Memory B cell (primary cell): ENCODE data around the gene CAMSAP2.

Experiments used
- ATAC-seq: fragments of 150-1000 bp; cut with Tn5 transposase; 2 replicates; pipeline ENCODE4 v1.10.0; 2021; ENCODE audit warnings: low read depth, mild to moderate bottlenecking, moderate library complexity
- DNase-seq, 2 donors: peaks; one replicate each; pipeline ENCODE4 v3.0.0; 2022; ENCODE audit warnings: low spot score in 2 of 2
- H3K27ac Mint-ChIP-seq: one replicate; pipeline ENCODE4 v1.8.0; 2022; ENCODE audit warnings: mild to moderate bottlenecking, moderate library complexity, mixed read lengths
- H3K27me3 Mint-ChIP-seq: one replicate; pipeline ENCODE4 v1.8.0; 2022; ENCODE audit warnings: mixed read lengths
- H3K36me3 Mint-ChIP-seq: one replicate; pipeline ENCODE4 v1.8.0; 2022; ENCODE audit warnings: mild to moderate bottlenecking, mixed read lengths
- H3K4me1 Mint-ChIP-seq: one replicate; pipeline ENCODE4 v1.8.0; 2022; ENCODE audit warnings: mixed read lengths
- H3K4me3 Mint-ChIP-seq: one replicate; pipeline ENCODE4 v1.8.0; 2022; ENCODE audit warnings: mild to moderate bottlenecking, moderate library complexity, mixed read lengths
- H3K9me3 Mint-ChIP-seq: one replicate; pipeline ENCODE4 v1.8.0; 2022; ENCODE audit warnings: mixed read lengths

Gene CAMSAP2

GRCh38 chr1:200818248-200818647 lies 79.6 kb downstream of the CAMSAP2 start:
- no peak overlapping the region for H3K27ac Mint-ChIP-seq
- H3K4me3 Mint-ChIP-seq = no peak overlapping the region
- H3K9me3 Mint-ChIP-seq = no peaks in the 10 kb centered on the region
- H3K4me1 Mint-ChIP-seq = no peaks in the 10 kb centered on the region
- ATAC-seq (no peak), DNase-seq (no peak)
- no peaks in the 10 kb centered on the region for H3K36me3 Mint-ChIP-seq
- H3K27me3 Mint-ChIP-seq = no peaks in the 10 kb centered on the region

GRCh38 chr1:200819726-200820125 lies 81.0 kb downstream of the CAMSAP2 start:
- DNase-seq (no peak), ATAC-seq (no peak)
- H3K4me1 Mint-ChIP-seq = no peaks in the 10 kb centered on the region
- no peaks in the 10 kb centered on the region for H3K9me3 Mint-ChIP-seq
- no peak overlapping the region for H3K4me3 Mint-ChIP-seq
- H3K36me3 Mint-ChIP-seq = no peaks in the 10 kb centered on the region
- no peak overlapping the region for H3K27ac Mint-ChIP-seq
- H3K27me3 Mint-ChIP-seq = no peaks in the 10 kb centered on the region

GRCh38 chr1:200831091-200831490 lies 92.4 kb downstream of the CAMSAP2 start:
- no peaks in the 10 kb centered on the region for H3K36me3 Mint-ChIP-seq
- no peak for ATAC-seq

GRCh38 chr1:200834383-200834782 lies 95.7 kb downstream of the CAMSAP2 start:
- H3K4me3 Mint-ChIP-seq = no peak overlapping the region

More at GRCh38 chr1:200831091-200831490, 92.4 kb downstream of the CAMSAP2 start:
- DNase-seq = no peak
- H3K4me1 Mint-ChIP-seq = peaks cover 3% of the 10 kb centered on the region
- H3K27me3 Mint-ChIP-seq = peaks cover 3% of the 10 kb centered on the region
- H3K9me3 Mint-ChIP-seq = peaks cover under 1% of the 10 kb centered on the region
- H3K4me3 Mint-ChIP-seq = no peak overlapping the region
- no peak overlapping the region for H3K27ac Mint-ChIP-seq

DNA sequence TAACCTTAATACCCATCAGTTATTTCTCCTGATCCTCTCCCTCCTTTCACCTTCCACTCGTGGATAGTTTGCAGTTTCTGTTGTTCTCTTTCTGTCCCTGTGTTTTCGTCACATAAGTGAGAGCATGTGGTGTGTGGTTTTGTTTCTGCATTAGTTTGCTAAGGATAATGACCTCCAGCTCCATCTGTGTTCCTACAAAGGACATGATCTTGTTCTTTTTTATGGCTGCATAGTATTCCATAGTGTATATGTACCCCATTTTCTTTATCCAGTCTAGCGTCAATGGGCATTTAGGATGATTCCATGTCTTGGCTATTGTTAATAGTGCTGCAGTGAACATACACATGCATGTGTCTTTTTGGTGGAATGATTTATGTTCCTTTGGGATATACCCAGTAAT lies 97.5 kb downstream of the CAMSAP2 start:
- H3K36me3 Mint-ChIP-seq = peaks cover 1% of the 10 kb centered on the region
- no peaks in the 10 kb centered on the region for H3K27me3 Mint-ChIP-seq
- DNase-seq (no peak), ATAC-seq (no peak)
- peaks cover 3% of the 10 kb centered on the region for H3K9me3 Mint-ChIP-seq
- H3K4me1 Mint-ChIP-seq = no peaks in the 10 kb centered on the region
- no peak overlapping the region for H3K4me3 Mint-ChIP-seq
- H3K27ac Mint-ChIP-seq = no peak overlapping the region

More at GRCh38 chr1:200834383-200834782, 95.7 kb downstream of the CAMSAP2 start:
- Mint-ChIP-seq H3K9me3 (peaks cover 3% of the 10 kb centered on the region), H3K27me3 (no peaks in the 10 kb centered on the region), H3K27ac (no peak overlapping the region), H3K36me3 (peaks cover 1% of the 10 kb centered on the region), H3K4me1 (no peaks in the 10 kb centered on the region)
- no peak for ATAC-seq
- DNase-seq = no peak

GRCh38 chr1:200837931-200838571 lies 99.4 kb downstream of the CAMSAP2 start:
- Mint-ChIP-seq H3K9me3 (peaks cover 3% of the 10 kb centered on the region), H3K4me1 (no peaks in the 10 kb centered on the region), H3K27ac (no peak overlapping the region), H3K4me3 (no peak overlapping the region), H3K36me3 (peaks cover 1% of the 10 kb centered on the region), H3K27me3 (no peaks in the 10 kb centered on the region)
- DNase-seq = no peak
- no peak for ATAC-seq

GRCh38 chr1:200838676-200839445 lies 100.2 kb downstream of the CAMSAP2 start:
- Mint-ChIP-seq H3K27ac (no peak overlapping the region), H3K4me3 (no peak overlapping the region), H3K27me3 (no peaks in the 10 kb centered on the region), H3K9me3 (peaks cover 3% of the 10 kb centered on the region), H3K36me3 (peaks cover 1% of the 10 kb centered on the region), H3K4me1 (no peaks in the 10 kb centered on the region)
- DNase-seq = no peak
- no peak for ATAC-seq

GRCh38 chr1:200845360-200845759 lies 106.7 kb downstream of the CAMSAP2 start:
- no peaks in the 10 kb centered on the region for H3K4me1 Mint-ChIP-seq
- H3K9me3 Mint-ChIP-seq = no peaks in the 10 kb centered on the region
- H3K4me3 Mint-ChIP-seq = no peak overlapping the region
- no peaks in the 10 kb centered on the region for H3K36me3 Mint-ChIP-seq
- DNase-seq = no peak
- ATAC-seq = no peak
- no peaks in the 10 kb centered on the region for H3K27me3 Mint-ChIP-seq
- H3K27ac Mint-ChIP-seq = no peak overlapping the region

DNA sequence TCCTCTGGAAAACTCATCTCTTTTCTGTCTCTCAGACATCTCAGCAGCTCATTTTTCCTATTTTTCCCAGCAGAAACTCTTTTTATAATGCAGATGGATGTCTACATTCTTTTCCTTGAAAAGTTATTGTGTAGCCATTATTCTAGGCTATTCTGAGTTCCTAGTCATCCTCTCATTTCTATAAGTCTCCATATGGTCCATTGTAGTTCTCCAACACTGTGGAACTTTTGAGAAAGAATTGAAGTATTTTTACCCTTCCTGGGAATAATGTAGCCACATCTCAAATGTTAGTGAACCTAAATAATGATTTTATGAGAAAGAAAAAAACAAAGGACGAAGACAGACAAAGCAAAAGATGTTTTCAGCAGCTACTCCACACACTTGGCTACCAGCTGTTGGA lies 107.7 kb downstream of the CAMSAP2 start:
- Mint-ChIP-seq H3K27ac (no peak overlapping the region), H3K27me3 (peaks cover 2% of the 10 kb centered on the region), H3K4me1 (no peaks in the 10 kb centered on the region), H3K9me3 (no peaks in the 10 kb centered on the region), H3K36me3 (no peaks in the 10 kb centered on the region), H3K4me3 (no peak overlapping the region)
- DNase-seq = no peak
- ATAC-seq = no peak

GRCh38 chr1:200849430-200849829 lies 110.7 kb downstream of the CAMSAP2 start:
- H3K9me3 Mint-ChIP-seq = no peaks in the 10 kb centered on the region
- DNase-seq (no peak), ATAC-seq (no peak)
- peaks cover 2% of the 10 kb centered on the region for H3K27me3 Mint-ChIP-seq
- H3K27ac Mint-ChIP-seq = no peak overlapping the region
- peaks cover 2% of the 10 kb centered on the region for H3K36me3 Mint-ChIP-seq
- no peak overlapping the region for H3K4me3 Mint-ChIP-seq
- no peaks in the 10 kb centered on the region for H3K4me1 Mint-ChIP-seq

DNA sequence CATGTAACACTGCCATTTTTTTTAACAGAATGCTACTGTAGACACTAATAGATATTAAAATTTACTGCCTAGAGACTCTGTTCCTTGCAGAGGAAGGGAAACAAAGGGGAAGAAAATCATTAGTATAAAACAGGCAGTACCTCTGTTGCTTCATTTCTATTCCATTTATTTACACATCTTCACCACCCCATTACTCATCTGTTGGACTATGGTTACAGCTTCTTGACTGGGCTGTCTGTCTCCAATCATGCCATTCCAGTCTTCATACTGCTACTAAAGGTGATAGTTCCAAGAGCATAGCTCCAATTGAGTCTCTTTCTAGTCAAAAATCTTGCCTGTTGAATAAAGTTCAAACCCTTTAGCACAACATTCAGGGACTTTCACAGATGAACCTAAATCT lies 111.9 kb downstream of the CAMSAP2 start:
- DNase-seq (no peak), ATAC-seq (no peak)
- Mint-ChIP-seq H3K36me3 (peaks cover 2% of the 10 kb centered on the region), H3K4me3 (no peak overlapping the region), H3K4me1 (no peaks in the 10 kb centered on the region), H3K27ac (no peak overlapping the region), H3K9me3 (no peaks in the 10 kb centered on the region), H3K27me3 (peaks cover 2% of the 10 kb centered on the region)

DNA sequence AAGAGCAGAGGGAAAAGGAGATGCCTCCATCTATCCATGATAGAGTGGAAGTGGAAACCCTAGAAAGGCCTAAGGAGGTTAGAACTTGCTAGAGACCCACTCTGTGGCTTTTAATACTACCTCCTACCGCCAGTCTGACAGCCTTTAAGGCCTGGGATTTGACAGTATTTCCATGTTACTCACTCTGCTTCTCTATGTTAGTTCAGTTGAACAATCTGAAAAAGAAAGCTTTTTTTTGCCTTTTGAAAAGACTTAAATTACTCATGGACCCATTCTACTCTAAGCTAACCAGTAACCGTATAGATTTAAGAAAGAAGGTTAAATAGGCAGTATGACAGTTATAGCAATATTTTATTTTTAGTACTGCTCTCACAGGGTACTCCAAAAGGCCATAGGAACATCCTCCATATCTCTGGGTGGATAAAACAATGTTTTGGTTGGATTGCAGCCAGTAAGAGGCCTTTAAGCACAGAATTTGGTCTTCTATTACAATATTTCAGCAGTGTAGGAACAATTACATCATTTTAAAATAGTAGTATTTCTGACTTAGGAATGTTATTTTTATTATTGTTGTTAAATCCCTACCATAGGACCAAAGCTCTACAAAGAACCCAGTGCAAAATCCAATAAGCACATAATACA lies 118.1 kb downstream of the CAMSAP2 start:
- no peak overlapping the region for H3K27ac Mint-ChIP-seq
- ATAC-seq (no peak), DNase-seq (no peak)
- H3K9me3 Mint-ChIP-seq = no peaks in the 10 kb centered on the region
- no peaks in the 10 kb centered on the region for H3K27me3 Mint-ChIP-seq
- no peaks in the 10 kb centered on the region for H3K4me1 Mint-ChIP-seq
- no peak overlapping the region for H3K4me3 Mint-ChIP-seq
- peaks cover 2% of the 10 kb centered on the region for H3K36me3 Mint-ChIP-seq

- Mint-ChIP-seq H3K9me3 (no peaks in the 10 kb centered on the region), H3K4me3 (no peak overlapping the region), H3K27ac (no peak overlapping the region), H3K27me3 (no peaks in the 10 kb centered on the region), H3K36me3 (no peaks in the 10 kb centered on the region), H3K4me1 (peaks cover 8% of the 10 kb centered on the region)
- DNase-seq (no peak), ATAC-seq (no peak)
Observed at GRCh38 chr1:200857804-200858203, 119.1 kb downstream of the CAMSAP2 start.

- Mint-ChIP-seq H3K4me1 (peaks cover 23% of the 10 kb centered on the region), H3K27me3 (no peaks in the 10 kb centered on the region), H3K4me3 (peak overlapping the region; percentile 15), H3K9me3 (no peaks in the 10 kb centered on the region), H3K36me3 (no peaks in the 10 kb centered on the region), H3K27ac (peak overlapping the region; percentile 90)
- ATAC-seq (peak; percentile 86), DNase-seq (peak in 1 of 2 donors; percentile 43)
Observed at GRCh38 chr1:200861937-200862647, 123.4 kb downstream of the CAMSAP2 start.
